ENCODE measurements around the gene GLRX3.

GLRX3 gene

DNA sequence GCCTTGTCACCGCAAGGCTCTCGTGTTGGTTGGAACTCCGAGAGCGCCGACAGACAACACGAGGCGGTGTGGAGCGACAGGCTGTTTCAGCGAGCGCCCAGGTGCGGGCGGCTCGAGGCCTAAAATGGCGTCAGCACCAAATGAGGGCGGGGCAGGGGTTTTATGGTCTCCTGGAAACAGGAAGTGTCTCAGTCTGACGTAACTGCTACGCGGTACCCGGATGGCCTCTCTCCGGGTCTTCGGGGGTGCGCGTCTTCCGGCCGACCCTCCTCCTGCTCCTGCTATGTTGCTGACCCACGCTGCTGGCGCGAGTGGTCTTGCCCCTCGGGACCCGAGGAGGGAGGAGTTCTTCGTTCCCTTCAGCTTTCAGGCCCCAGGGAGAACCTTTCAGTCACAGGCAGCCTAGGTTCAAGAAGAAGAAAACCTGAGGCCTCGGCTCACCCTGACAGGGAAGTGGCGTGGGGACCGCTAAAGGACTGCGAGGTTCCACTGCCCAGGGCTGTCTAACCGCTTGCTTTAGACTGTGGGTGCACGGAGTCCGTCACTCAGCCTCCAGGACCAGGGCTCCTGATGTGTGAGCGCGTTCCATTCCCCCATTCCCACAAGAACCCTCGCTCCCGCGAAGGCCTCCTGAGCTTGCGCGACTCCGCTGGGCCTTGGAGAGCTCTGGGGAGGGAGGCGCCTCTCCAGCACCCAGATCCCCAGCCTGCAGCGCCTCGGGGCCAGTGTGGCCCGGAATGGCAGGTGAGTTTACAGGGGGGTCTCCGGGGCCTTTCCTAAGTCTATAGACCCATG is 77.3 kb downstream of the GLRX3 start:
- no peak for DNase-seq

DNA sequence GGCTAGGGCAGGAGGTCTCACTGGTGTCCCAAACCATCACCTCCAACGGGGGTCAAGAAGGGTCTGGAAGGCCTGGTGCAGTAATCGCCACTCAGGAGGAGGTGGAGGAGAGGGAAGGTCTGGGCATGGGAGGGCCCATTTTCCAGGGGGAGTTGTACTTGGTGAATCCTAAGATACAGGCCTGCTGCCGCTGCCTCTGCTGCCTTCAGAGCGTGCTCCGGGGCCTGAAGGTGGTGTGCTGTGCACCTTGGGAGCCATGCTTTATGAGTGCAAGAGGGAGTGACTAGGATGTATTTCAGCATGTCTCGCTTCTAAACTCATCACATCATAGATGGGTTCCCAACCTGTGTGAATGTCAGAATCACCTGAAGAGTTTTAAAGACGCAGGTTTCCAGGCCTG is 78.2 kb downstream of the GLRX3 start:
- DNase-seq: no peak

DNA sequence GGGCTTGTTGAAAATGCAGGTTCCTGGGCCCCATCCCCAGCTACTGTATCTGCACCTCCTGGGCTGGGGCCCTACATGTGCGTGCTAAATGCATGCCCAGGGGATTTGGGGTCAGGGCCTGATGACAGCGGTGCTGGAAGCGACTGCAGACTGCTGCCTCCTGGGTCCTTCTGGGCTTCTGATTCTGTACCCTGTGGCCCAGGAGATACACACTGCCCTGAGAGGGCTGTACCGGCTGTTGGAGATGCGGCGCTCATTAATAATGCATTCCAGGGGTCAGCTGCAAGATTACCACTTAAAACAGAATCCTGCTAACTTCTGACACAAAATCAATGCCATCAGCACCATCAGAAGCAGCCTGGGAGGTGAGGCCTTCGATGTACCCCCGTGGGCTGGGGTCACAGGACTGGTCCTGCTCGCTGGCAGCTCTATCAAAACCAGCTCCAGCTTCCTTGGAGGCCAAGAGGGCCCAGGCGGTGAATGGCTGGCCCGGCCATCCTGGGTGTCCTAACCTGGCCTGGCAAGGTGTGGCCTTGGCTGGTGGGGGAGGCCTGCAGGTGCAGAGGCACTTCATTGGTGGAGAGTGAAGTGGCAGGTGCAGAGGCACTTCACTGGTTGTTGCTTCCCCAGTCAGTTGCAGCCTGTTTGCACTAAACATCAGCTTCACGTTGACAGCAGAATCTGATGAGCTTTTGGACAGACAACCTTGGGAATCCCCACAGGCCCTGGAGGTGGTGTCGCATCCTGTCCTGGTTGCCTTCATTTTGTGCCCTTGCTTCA is 79.2 kb downstream of the GLRX3 start:
- no peak for DNase-seq

DNA sequence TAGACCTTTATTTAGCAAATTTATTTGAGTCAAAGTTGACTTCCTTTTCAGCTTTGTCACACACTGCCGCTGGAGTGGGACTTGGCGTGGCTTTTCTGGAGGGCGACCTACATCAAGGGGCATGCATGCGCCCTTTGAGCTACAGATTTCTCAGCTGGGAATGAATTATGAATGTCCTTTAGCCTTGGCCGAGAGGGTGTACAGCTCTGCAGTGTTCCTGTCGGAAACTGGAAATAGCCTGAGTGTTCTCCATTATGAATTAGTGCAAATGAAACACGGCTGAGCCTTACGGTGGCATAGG is 79.7 kb downstream of the GLRX3 start:
- DNase-seq: no peak

DNA sequence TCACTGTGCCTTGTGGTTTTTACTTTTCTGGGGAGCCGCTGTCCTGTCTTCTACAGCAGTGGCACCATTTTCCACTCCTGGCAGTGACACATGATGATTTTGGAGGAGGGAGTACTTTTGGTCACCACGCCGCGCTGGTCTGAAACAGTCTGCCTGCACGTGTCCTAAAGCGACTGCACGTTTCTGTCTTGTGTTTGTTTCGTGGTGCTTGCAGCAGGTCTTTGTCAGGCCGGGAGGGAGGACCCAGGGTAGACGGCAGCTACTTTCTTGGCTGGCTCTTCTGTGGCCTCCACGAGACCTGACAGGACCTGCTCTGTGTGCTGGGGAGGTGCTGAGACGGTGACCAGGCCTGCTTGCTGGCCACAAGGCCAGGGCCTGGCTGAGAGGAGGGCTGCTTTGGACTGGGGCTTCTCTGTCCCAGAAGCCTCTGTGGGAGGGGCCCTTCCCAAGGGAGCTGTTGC is 82.0 kb downstream of the GLRX3 start:
- DNase-seq: no peak

- DNase-seq: no peak
Observed at GRCh38 chr10:130218936-130219335, 82.7 kb downstream of the GLRX3 start.

DNA sequence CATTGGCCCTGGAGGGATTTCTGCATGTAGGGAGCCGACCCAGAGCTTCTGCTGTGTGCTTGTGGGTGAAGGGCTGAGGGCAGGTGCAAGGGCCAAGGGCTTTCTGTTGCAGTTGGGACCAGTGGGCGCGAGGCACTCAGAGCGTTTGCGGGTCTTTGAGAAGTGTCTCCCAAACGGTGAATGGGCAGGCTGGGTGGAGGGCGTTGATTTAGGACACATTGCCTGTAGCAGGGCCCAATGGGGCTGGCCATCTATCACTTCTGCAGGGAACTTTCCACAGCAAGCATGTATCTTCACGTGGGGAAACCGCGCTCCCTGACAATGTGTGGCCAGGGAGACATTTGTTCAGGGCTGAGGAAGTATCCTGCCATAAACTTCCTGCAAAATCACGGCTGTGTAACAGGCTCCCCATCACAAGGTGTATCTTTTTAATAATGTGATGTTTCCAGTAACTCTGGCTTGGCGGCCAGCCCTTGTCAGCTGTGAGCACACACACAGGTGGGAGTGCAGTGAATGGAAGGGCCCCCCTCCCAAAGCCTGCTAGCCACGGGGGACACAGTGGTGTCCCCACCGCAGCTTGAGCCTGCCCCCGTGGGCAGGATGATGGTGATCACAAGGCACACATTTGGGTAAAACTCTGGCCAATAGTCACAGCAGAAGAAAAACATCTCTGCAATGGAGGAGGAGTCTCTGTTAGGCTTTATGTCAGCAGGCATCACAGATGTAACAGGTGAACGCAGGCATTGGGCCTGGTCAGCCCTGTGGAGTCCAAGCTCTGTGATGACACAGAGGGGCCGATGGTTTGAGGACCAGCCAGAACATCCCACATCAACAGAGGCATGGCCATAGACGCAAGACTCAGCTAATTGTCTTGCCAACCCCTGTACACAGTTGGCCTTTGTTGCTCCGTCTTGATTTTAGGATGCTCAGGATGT is 84.3 kb downstream of the GLRX3 start:
- DNase-seq: no peak

DNA sequence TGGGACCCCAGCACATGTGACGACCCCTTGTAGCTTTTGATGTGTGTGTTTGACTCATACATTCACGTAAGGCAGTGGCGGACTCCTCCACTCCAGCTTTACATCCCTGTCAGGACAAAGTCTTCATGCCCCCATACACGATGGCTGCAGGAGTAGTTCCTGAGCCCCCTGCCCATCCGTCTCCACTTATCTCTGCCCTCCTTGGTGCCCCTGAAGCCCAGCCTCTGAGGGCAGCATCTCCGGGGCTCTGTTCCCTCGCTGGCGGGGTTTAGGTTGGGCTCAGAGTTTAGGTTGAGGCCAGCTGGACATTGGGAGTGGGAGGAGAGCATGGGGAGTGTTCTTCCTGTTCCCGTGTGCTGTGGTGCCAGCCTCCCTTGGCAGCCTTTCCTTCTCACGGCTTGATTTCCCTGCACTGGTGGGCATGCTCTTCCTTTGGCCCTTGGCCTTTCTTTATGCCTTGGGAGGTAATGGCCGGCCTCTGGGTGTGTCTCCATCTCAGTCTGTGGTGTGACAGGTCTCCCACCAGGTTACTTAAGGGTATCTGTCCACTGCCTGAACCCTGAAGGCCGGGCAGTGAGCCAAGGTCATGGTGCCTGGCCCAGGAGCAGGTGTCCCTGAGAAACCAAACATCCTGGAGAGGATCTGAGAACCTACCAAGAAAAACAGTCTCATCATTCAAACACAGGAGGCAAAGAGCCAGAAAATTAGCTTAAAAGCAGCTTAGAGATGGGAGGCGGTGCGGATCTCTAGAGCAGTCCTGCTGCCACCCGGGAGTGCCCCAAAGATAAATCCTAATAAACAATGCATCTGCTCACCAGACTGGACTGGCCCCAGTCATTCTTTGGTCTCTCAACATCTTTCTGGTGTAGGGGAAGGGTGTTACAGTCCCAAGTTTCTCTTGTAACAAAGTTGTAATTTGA is 85.5 kb downstream of the GLRX3 start:
- DNase-seq: no peak

DNA sequence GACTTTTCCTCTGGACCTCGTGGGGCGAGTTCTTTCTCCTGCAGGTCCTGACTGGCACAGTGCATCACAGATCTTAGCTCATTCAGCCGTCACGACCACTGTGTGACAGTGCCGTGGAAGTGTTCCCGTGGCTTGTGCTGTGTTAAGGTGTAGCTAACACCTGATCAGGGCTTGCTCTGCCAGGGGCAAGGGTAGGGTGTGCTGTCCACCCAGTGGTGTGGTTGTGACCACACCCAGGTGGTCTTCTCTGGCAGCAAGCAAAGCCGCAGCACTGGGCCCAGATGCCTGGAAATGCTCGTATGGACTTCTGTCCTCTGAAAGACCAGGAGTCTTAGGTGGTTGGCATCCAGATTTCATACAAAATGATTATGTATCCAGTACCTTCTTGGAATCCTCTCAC is 86.2 kb downstream of the GLRX3 start:
- DNase-seq: no peak

GRCh38 chr10:130224228-130224627 is 88.0 kb downstream of the GLRX3 start:
- no peak for DNase-seq

- no peak for DNase-seq
Observed at GRCh38 chr10:130226012-130226411, 89.8 kb downstream of the GLRX3 start.

- no peak for DNase-seq
Observed at GRCh38 chr10:130227883-130228282, 91.7 kb downstream of the GLRX3 start.
